CD14-positive monocyte (primary cell): ENCODE results near the gene HLA-DQB1. TPM values are rescaled to one million over a fixed set of nuclear protein-coding genes. Genes with fewer than 3 reads are reported as not detected.
A peak's percentile ranks its signal among the peaks of the same experiment; 100 is the strongest.

Source experiments
- DNase-seq, 3 donors: peaks; one replicate each; pipeline ENCODE4 v3.0.0-alpha.2; 2011 to 2022
- H2AFZ ChIP-seq: 2 replicates; pipeline ENCODE4 v1.6.0; 2012; ENCODE audit warnings: mild to moderate bottlenecking, low read depth, low read length, inconsistent platforms; ENCODE audit not compliant: insufficient read depth, poor library complexity, severe bottlenecking
- H3K27ac ChIP-seq, 2 donors: 1 replicate in 1 of 2; 2 replicates in 1 of 2; pipeline ENCODE4 v1.5.1; 2012 to 2013; ENCODE audit warnings: low read length in 2 of 2, control low read depth in 1 of 2, inconsistent platforms in 1 of 2, low read depth in 1 of 2, mild to moderate bottlenecking in 1 of 2
- H3K27me3 ChIP-seq, 2 donors: one replicate each; pipeline versions ENCODE4 v1.6.0 to v1.6.1; 2011 to 2013; ENCODE audit warnings: low read length in 2 of 2; ENCODE audit not compliant: control insufficient read depth in 2 of 2, insufficient read depth in 2 of 2
- H3K36me3 ChIP-seq, 2 donors: replicated peaks in 1 of 2; 1 replicate in 1 of 2; 2 replicates in 1 of 2; pipeline versions ENCODE4 v1.5.1 to v1.6.1; 2012 to 2013; ENCODE audit warnings: low read length in 2 of 2, control low read depth in 1 of 2, inconsistent platforms in 1 of 2, mild to moderate bottlenecking in 1 of 2; ENCODE audit not compliant: insufficient read depth in 2 of 2, control insufficient read depth in 1 of 2
- H3K4me1 ChIP-seq, 2 donors: 1 replicate in 1 of 2; 2 replicates in 1 of 2; pipeline versions ENCODE4 v1.5.1 to v1.6.1; 2012 to 2013; ENCODE audit warnings: low read length in 2 of 2, control low read depth in 1 of 2, inconsistent platforms in 1 of 2, mild to moderate bottlenecking in 1 of 2, moderate library complexity in 1 of 2; ENCODE audit not compliant: insufficient read depth in 2 of 2, control insufficient read depth in 1 of 2
- H3K4me2 ChIP-seq: replicated peaks from 2 replicates; pipeline ENCODE3; 2012; ENCODE audit warnings: low read length, moderate library complexity, mild to moderate bottlenecking; ENCODE audit not compliant: poor library complexity, severe bottlenecking; ENCODE audit errors: extremely low read depth
- H3K4me3 ChIP-seq, 3 experiments: fragments of 200-600 bp in 1 of 3; sonication (generic) in 1 of 3; replicated peaks in 1 of 3; 1 replicate in 2 of 3; 2 replicates in 1 of 3; pipeline ENCODE4 v1.5.1; 2011 to 2013; ENCODE audit warnings: low read length in 3 of 3, mild to moderate bottlenecking in 3 of 3, control low read depth in 2 of 3, low read depth in 2 of 3, inconsistent platforms in 1 of 3, moderate library complexity in 1 of 3
- H3K79me2 ChIP-seq: 2 replicates; pipeline ENCODE4 v1.6.0; 2012; ENCODE audit warnings: mild to moderate bottlenecking, control low read depth, inconsistent platforms, low read length, moderate library complexity; ENCODE audit not compliant: insufficient read depth
- H3K9ac ChIP-seq: 2 replicates; pipeline ENCODE4 v1.6.0; 2017; ENCODE audit warnings: low read length, mild to moderate bottlenecking; ENCODE audit not compliant: insufficient read depth, poor library complexity, severe bottlenecking
- H3K9me3 ChIP-seq, 2 donors: replicated peaks in 1 of 2; 1 replicate in 1 of 2; 2 replicates in 1 of 2; pipeline versions ENCODE4 v1.5.1 to v1.6.1; 2012 to 2013; ENCODE audit warnings: low read length in 2 of 2, control low read depth in 1 of 2; ENCODE audit not compliant: control insufficient read depth in 1 of 2, insufficient read depth in 1 of 2
- H4K20me1 ChIP-seq: 2 replicates; pipeline ENCODE4 v1.6.0; 2012; ENCODE audit warnings: mild to moderate bottlenecking, low read length, control low read depth, moderate library complexity; ENCODE audit not compliant: insufficient read depth
- H3K27ac Mint-ChIP-seq, 7 donors: one replicate each; pipeline ENCODE4 v1.8.0; 2020; ENCODE audit warnings: mild to moderate bottlenecking in 7 of 7, mixed read lengths in 7 of 7, moderate library complexity in 6 of 7, inconsistent platforms in 2 of 7
- H3K27me3 Mint-ChIP-seq, 3 donors: one replicate each; pipeline ENCODE4 v1.8.0; 2021 to 2022; ENCODE audit warnings: low read depth in 3 of 3, mild to moderate bottlenecking in 3 of 3, mixed read lengths in 3 of 3, moderate library complexity in 3 of 3, inconsistent platforms in 1 of 3
- H3K36me3 Mint-ChIP-seq, 2 donors: one replicate each; pipeline ENCODE4 v1.8.0; 2020; ENCODE audit warnings: mixed read lengths in 2 of 2, inconsistent platforms in 1 of 2, mild to moderate bottlenecking in 1 of 2
- H3K4me1 Mint-ChIP-seq: one replicate; pipeline ENCODE4 v1.8.0; 2020; ENCODE audit warnings: mild to moderate bottlenecking, mixed read lengths
- H3K4me3 Mint-ChIP-seq, 2 donors: one replicate each; pipeline ENCODE4 v1.8.0; 2020; ENCODE audit warnings: mild to moderate bottlenecking in 2 of 2, mixed read lengths in 2 of 2, moderate library complexity in 1 of 2
- H3K9me3 Mint-ChIP-seq, 7 donors: one replicate each; pipeline ENCODE4 v1.8.0; 2020 to 2022; ENCODE audit warnings: mixed read lengths in 7 of 7, mild to moderate bottlenecking in 6 of 7, moderate library complexity in 6 of 7, inconsistent platforms in 2 of 7
- CTCF ChIP-seq: fragments of 200-600 bp; IDR thresholded peaks from one replicate; pipeline ENCODE4 v1.8.0; 2022; ENCODE audit warnings: antibody characterized with exemption, mild to moderate bottlenecking
- WGBS: methylation state at CpG from one replicate; pipeline ENCODE4 v1.1.5; 2013; ENCODE audit warnings: missing lambda C conversion rate; ENCODE audit not compliant: insufficient coverage; 5-methylcytosine and 5-hydroxymethylcytosine counted together
- intact Hi-C, 2 donors: fragments of 100-400 bp; cut with micrococcal nuclease; formaldehyde crosslinking; loops; one replicate each; pipeline versions ENCODE4 v1.15.0 to v1.15.1; 2023
- polyA plus RNA-seq, 3 donors: library from polyadenylated mRNA; depleted of rRNA in 1 of 3; unstranded in 2 of 3; stranded (reverse) in 1 of 3; fragments of 300-500 nt in 2 of 3; fragments of >200 nt in 1 of 3; fragmentation: Illumina TruSeq in 2 of 3; gene quantifications; 1 replicate in 2 of 3; 2 replicates in 1 of 3; pipeline ENCODE4 v1.2.3, GENCODE V29; 2012 to 2021

The HLA-DQB1 gene
- polyA plus RNA-seq, 3 donors: 66.7 to 638 (median 246) TPM

- peaks cover 2 to 27% of the 10 kb centered on the region in 2 donors for H3K36me3 Mint-ChIP-seq
- H3K27ac Mint-ChIP-seq: peak overlapping the region in 6 of 7 donors; percentile 52 to 99 (median 96)
- peaks cover 4 to 51% (median 20%) of the 10 kb centered on the region in 7 donors for H3K9me3 Mint-ChIP-seq
- Histone ChIP-seq H3K27ac (peak overlapping the region in 1 of 2 donors; percentile 69), H3K4me1 (peaks cover 25 to 37% of the 10 kb centered on the region in 2 donors), H3K4me2 (peak overlapping the region; percentile 33), H3K79me2 (peaks cover 6% of the 10 kb centered on the region), H3K9ac (no peak overlapping the region), H3K9me3 (peaks cover 0 to 5% of the 10 kb centered on the region in 2 donors), H2AFZ (no peak overlapping the region), H3K27me3 (no peaks in the 10 kb centered on the region), H3K36me3 (no peaks in the 10 kb centered on the region), H4K20me1 (no peaks in the 10 kb centered on the region), H3K4me3 (peak overlapping the region in 1 of 3 experiments; percentile 39)
- peaks cover 0 to 14% (median 1%) of the 10 kb centered on the region in 3 donors for H3K27me3 Mint-ChIP-seq
- no peak for TF ChIP-seq CTCF
- DNase-seq: no peak
- H3K4me3 Mint-ChIP-seq: no peak overlapping the region
- H3K4me1 Mint-ChIP-seq: peaks cover 49% of the 10 kb centered on the region
- intact Hi-C loops: loop anchor here in 1 of 2 donors (5.0 kb wide), 1 partner anchor 43 kb away; no protein-coding TSS in a partner anchor
These were observed 3.4 kb upstream of the HLA-DQB1 start for GRCh38 chr6:32669893-32670292.

GRCh38 chr6:32669240-32669639, 2.8 kb upstream of the HLA-DQB1 start:
- Histone ChIP-seq H3K4me2 (no peak overlapping the region), H4K20me1 (no peaks in the 10 kb centered on the region), H3K27ac (peak overlapping the region in 1 of 2 donors; percentile 69), H3K4me1 (peaks cover 25 to 37% of the 10 kb centered on the region in 2 donors), H3K4me3 (no peak overlapping the region), H2AFZ (no peak overlapping the region), H3K36me3 (no peaks in the 10 kb centered on the region), H3K27me3 (no peaks in the 10 kb centered on the region), H3K9ac (no peak overlapping the region), H3K9me3 (peaks cover 0 to 4% of the 10 kb centered on the region in 2 donors), H3K79me2 (peaks cover 6% of the 10 kb centered on the region)
- Mint-ChIP-seq H3K4me3 (no peak overlapping the region), H3K4me1 (peaks cover 49% of the 10 kb centered on the region), H3K9me3 (peaks cover 3 to 47% (median 15%) of the 10 kb centered on the region in 7 donors), H3K36me3 (peaks cover 4 to 27% of the 10 kb centered on the region in 2 donors), H3K27ac (peak overlapping the region in 6 of 7 donors; percentile 52 to 99 (median 98)), H3K27me3 (peaks cover 1 to 14% (median 1%) of the 10 kb centered on the region in 3 donors)
- intact Hi-C loops: loop anchor here in 1 of 2 donors (5.0 kb wide), 1 partner anchor 42 kb away; no protein-coding TSS in a partner anchor
- DNase-seq: no peak
- TF ChIP-seq CTCF: no peak
- 74% methylated on average over 3 of the region's 4 CpGs for WGBS
